Measurements from ENCODE around the gene FBXW12. TPM values are rescaled to one million over a fixed set of nuclear protein-coding genes. Genes with fewer than 3 reads are reported as not detected.
"Not testable (repeated sequence)": the region's sequence is repeated elsewhere in the genome, so short reads cannot be mapped to it uniquely, and the experiment has no call there.

FBXW12 gene
- total and polyA plus RNA-seq, 2 donors (not counting 1 experiment from before 2014, with no cell fraction given) = not detected

- DNase-seq; H3K27ac Mint-ChIP-seq; H3K4me3 ChIP-seq (ENCODE audit: control extremely low read depth in 1 of 5, extremely low read depth in 1 of 5, insufficient read depth in 1 of 5, low read depth in 2 of 5, low read length in 4 of 5); H4K20me1 ChIP-seq (ENCODE audit: control insufficient read depth, insufficient read depth, low read length, poor library complexity, severe bottlenecking); H2AFZ ChIP-seq (ENCODE audit: insufficient read depth, low read depth, low read length, poor library complexity, severe bottlenecking); H3K4me1 ChIP-seq (ENCODE audit: control insufficient read depth in 2 of 2, insufficient read depth in 2 of 2, low read length in 2 of 2); CTCF ChIA-PET; intact Hi-C loops (cut with micrococcal nuclease); H3K79me2 ChIP-seq (ENCODE audit: control insufficient read depth, insufficient read depth, low read length); H3K9me3 Mint-ChIP-seq (ENCODE audit: insufficient read depth); POLR2A ChIA-PET; H3K4me2 ChIP-seq (replicated peaks; ENCODE audit: low read depth, low read length, poor library complexity, severe bottlenecking); H3K4me3 Mint-ChIP-seq; H3K4me1 Mint-ChIP-seq; H3K9ac ChIP-seq (ENCODE audit: low read length); H3K36me3 ChIP-seq (replicated peaks in 1 of 2; ENCODE audit: control extremely low read depth in 1 of 2, control insufficient read depth in 1 of 2, extremely low read depth in 1 of 2, insufficient read depth in 2 of 2, low read length in 1 of 2); H3K9me3 ChIP-seq (ENCODE audit: control extremely low read depth in 1 of 3, control insufficient read depth in 2 of 3, insufficient read depth in 1 of 3, low read length in 2 of 3); ATAC-seq (ENCODE audit: low read depth); H3K27ac ChIP-seq (ENCODE audit: low read length in 2 of 2): not testable (repeated sequence)
- peaks cover 27% of the 10 kb centered on the region for H3K27me3 Mint-ChIP-seq
- peaks cover 0 to 16% (median 2%) of the 10 kb centered on the region in 4 experiments for H3K27me3 ChIP-seq (replicated peaks in 1 of 4; ENCODE audit: control extremely low read depth in 1 of 4, control insufficient read depth in 3 of 4, insufficient read depth in 4 of 4, low read length in 3 of 4)
- 84% methylated on average over 2 of the region's 5 CpGs for WGBS (ENCODE audit: insufficient coverage)
These were observed 34.5 kb upstream of the FBXW12 start for GRCh38 chr3:48337536-48337935.

DNA sequence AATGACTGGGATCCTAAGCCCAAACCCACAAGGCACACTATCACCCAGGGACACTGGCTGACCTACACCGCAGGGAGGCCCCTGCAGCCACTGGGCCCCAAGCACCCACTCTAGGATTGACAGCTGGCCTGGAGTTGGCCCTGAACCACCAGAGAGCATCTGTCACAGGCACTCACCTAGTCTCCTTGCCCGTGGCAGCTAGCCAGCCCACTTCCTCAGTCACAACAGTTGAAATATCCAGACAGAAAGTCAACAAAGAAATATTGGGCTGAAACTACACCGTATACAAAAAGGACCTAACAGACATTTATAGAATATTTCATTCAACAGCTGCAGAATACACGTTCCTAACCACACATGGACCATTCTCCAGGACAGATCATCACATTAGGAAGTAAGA is 33.4 kb upstream of the FBXW12 start:
- POLR2A ChIA-PET = no interaction called here
- DNase-seq (no peak), ATAC-seq (ENCODE audit: low read depth) (no peak)
- Mint-ChIP-seq H3K4me3 (no peak overlapping the region), H3K9me3 (ENCODE audit: insufficient read depth) (no peaks in the 10 kb centered on the region), H3K4me1 (no peaks in the 10 kb centered on the region), H3K27me3 (peaks cover 23% of the 10 kb centered on the region), H3K27ac (no peak overlapping the region)
- H3K4me3 ChIP-seq (ENCODE audit: control extremely low read depth in 1 of 5, extremely low read depth in 1 of 5, insufficient read depth in 1 of 5, low read depth in 2 of 5, low read length in 4 of 5) = no peak overlapping the region
- no peaks in the 10 kb centered on the region for H3K79me2 ChIP-seq (ENCODE audit: control insufficient read depth, insufficient read depth, low read length)
- no peaks in the 10 kb centered on the region for H3K4me1 ChIP-seq (ENCODE audit: control insufficient read depth in 2 of 2, insufficient read depth in 2 of 2, low read length in 2 of 2)
- no peaks in the 10 kb centered on the region for H3K36me3 ChIP-seq (replicated peaks in 1 of 2; ENCODE audit: control extremely low read depth in 1 of 2, control insufficient read depth in 1 of 2, extremely low read depth in 1 of 2, insufficient read depth in 2 of 2, low read length in 1 of 2)
- peaks cover 0 to 16% (median 2%) of the 10 kb centered on the region in 4 experiments for H3K27me3 ChIP-seq (replicated peaks in 1 of 4; ENCODE audit: control extremely low read depth in 1 of 4, control insufficient read depth in 3 of 4, insufficient read depth in 4 of 4, low read length in 3 of 4)
- no peaks in the 10 kb centered on the region for H4K20me1 ChIP-seq (ENCODE audit: control insufficient read depth, insufficient read depth, low read length, poor library complexity, severe bottlenecking)
- peaks cover 0 to 3% (median 0%) of the 10 kb centered on the region in 3 donors for H3K9me3 ChIP-seq (ENCODE audit: control extremely low read depth in 1 of 3, control insufficient read depth in 2 of 3, insufficient read depth in 1 of 3, low read length in 2 of 3)
- TF ChIP-seq, protein P1, sequence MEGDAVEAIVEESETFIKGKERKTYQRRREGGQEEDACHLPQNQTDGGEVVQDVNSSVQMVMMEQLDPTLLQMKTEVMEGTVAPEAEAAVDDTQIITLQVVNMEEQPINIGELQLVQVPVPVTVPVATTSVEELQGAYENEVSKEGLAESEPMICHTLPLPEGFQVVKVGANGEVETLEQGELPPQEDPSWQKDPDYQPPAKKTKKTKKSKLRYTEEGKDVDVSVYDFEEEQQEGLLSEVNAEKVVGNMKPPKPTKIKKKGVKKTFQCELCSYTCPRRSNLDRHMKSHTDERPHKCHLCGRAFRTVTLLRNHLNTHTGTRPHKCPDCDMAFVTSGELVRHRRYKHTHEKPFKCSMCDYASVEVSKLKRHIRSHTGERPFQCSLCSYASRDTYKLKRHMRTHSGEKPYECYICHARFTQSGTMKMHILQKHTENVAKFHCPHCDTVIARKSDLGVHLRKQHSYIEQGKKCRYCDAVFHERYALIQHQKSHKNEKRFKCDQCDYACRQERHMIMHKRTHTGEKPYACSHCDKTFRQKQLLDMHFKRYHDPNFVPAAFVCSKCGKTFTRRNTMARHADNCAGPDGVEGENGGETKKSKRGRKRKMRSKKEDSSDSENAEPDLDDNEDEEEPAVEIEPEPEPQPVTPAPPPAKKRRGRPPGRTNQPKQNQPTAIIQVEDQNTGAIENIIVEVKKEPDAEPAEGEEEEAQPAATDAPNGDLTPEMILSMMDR (IDR thresholded peaks at IDR 0.05) = no peak
- TF ChIP-seq EZH2 (IDR thresholded peaks at IDR 0.05; ENCODE audit: borderline replicate concordance, insufficient read depth, low read depth, low read length, poor library complexity, severe bottlenecking) = no peak
- no peak overlapping the region for H3K4me2 ChIP-seq (replicated peaks; ENCODE audit: low read depth, low read length, poor library complexity, severe bottlenecking)
- CTCF ChIA-PET = no interaction called here
- WGBS (ENCODE audit: insufficient coverage) = 35% methylated on average over 2 of the region's 4 CpGs
- H3K9ac ChIP-seq (ENCODE audit: low read length) = no peak overlapping the region
- intact Hi-C loops (cut with micrococcal nuclease) = no loop called here
- no peak overlapping the region for H3K27ac ChIP-seq (ENCODE audit: low read length in 2 of 2)
- no peak overlapping the region for H2AFZ ChIP-seq (ENCODE audit: insufficient read depth, low read depth, low read length, poor library complexity, severe bottlenecking)

All from B cell (primary cell).